ENCODE data around the gene FLOT1. TPM values are rescaled to one million over a fixed set of nuclear protein-coding genes. Genes with fewer than 3 reads are reported as not detected.

FLOT1 gene
- total RNA-seq, 1 experiment from 2014 or later: 110 TPM

DNA sequence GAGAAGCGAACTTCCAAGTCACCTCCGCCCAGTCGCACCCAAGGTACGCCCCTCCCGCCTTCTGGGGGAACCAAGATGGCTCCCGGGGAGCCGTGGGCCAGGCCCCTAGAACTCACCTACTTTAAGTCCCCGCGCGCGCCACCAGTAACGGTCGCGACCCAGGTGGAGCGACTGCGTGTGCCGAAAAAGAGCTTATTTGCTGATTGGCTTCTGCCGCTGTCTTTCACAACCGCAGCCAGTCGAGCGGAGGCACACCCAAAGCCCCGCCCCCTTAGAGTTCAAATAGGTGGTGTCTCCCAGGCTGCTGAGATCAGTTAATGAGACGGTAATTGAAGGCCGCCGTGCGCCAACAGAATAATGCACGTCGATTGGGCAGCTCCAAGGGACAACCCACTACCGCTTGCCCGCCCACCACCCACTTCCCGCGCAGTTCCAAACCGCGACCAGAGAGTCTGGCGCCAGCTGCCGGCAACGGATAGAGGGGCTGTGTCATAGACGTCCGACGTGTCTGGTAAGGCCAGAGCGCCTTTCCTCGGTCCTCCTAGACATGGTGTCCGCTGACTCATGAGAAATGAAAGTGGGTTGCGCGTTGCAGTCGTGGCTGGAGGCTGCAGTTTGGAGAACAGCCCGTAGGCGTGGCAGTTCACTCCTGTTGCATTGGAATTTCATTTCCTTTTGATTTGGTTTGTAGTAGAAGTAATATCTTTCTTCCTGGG is 25.2 kb downstream of the FLOT1 start, which contains the start of gene MDC1 (continued):
- TF ChIP-seq, protein P1, sequence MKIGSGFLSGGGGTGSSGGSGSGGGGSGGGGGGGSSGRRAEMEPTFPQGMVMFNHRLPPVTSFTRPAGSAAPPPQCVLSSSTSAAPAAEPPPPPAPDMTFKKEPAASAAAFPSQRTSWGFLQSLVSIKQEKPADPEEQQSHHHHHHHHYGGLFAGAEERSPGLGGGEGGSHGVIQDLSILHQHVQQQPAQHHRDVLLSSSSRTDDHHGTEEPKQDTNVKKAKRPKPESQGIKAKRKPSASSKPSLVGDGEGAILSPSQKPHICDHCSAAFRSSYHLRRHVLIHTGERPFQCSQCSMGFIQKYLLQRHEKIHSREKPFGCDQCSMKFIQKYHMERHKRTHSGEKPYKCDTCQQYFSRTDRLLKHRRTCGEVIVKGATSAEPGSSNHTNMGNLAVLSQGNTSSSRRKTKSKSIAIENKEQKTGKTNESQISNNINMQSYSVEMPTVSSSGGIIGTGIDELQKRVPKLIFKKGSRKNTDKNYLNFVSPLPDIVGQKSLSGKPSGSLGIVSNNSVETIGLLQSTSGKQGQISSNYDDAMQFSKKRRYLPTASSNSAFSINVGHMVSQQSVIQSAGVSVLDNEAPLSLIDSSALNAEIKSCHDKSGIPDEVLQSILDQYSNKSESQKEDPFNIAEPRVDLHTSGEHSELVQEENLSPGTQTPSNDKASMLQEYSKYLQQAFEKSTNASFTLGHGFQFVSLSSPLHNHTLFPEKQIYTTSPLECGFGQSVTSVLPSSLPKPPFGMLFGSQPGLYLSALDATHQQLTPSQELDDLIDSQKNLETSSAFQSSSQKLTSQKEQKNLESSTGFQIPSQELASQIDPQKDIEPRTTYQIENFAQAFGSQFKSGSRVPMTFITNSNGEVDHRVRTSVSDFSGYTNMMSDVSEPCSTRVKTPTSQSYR (CRISPR knock-in tag; IDR thresholded peaks at IDR 0.05): peak; percentile 81
- TF ChIP-seq CREB1 (CRISPR knock-in tag; IDR thresholded peaks at IDR 0.05) (peak; percentile 60; the same call in 1 of the 2 replicates), ZNF423 (CRISPR knock-in tag; IDR thresholded peaks at IDR 0.05) (0 out of 2 replicates have a peak, but pooled peaks have one; percentile 10), NFE2L1 (CRISPR knock-in tag; IDR thresholded peaks at IDR 0.05) (peak; percentile 99), NFATC4 (CRISPR knock-in tag; IDR thresholded peaks at IDR 0.05) (no peak), SMAD4 (CRISPR knock-in tag; IDR thresholded peaks at IDR 0.05) (0 out of 2 replicates have a peak, but pooled peaks have one; percentile 25), NR2C2 (CRISPR knock-in tag; IDR thresholded peaks at IDR 0.05) (no peak; the same call in 1 of the 2 replicates), TEAD1 (CRISPR knock-in tag; IDR thresholded peaks at IDR 0.05) (0 out of 2 replicates have a peak, but pooled peaks have one; percentile 33), ZNF317 (CRISPR knock-in tag; IDR thresholded peaks at IDR 0.05; ENCODE audit: borderline replicate concordance, low read depth) (no peak), MYBL2 (CRISPR knock-in tag; IDR thresholded peaks at IDR 0.05) (peak; percentile 99), GABPB1 (CRISPR knock-in tag; IDR thresholded peaks at IDR 0.05) (peak; percentile 93), FOXP1 (CRISPR knock-in tag; IDR thresholded peaks at IDR 0.05; ENCODE audit: borderline replicate concordance) (peak; percentile 87), ZNF232 (CRISPR knock-in tag; IDR thresholded peaks at IDR 0.05) (peak; percentile 73; the same call in 1 of the 2 replicates)
- TF ChIP-seq, protein P2, sequence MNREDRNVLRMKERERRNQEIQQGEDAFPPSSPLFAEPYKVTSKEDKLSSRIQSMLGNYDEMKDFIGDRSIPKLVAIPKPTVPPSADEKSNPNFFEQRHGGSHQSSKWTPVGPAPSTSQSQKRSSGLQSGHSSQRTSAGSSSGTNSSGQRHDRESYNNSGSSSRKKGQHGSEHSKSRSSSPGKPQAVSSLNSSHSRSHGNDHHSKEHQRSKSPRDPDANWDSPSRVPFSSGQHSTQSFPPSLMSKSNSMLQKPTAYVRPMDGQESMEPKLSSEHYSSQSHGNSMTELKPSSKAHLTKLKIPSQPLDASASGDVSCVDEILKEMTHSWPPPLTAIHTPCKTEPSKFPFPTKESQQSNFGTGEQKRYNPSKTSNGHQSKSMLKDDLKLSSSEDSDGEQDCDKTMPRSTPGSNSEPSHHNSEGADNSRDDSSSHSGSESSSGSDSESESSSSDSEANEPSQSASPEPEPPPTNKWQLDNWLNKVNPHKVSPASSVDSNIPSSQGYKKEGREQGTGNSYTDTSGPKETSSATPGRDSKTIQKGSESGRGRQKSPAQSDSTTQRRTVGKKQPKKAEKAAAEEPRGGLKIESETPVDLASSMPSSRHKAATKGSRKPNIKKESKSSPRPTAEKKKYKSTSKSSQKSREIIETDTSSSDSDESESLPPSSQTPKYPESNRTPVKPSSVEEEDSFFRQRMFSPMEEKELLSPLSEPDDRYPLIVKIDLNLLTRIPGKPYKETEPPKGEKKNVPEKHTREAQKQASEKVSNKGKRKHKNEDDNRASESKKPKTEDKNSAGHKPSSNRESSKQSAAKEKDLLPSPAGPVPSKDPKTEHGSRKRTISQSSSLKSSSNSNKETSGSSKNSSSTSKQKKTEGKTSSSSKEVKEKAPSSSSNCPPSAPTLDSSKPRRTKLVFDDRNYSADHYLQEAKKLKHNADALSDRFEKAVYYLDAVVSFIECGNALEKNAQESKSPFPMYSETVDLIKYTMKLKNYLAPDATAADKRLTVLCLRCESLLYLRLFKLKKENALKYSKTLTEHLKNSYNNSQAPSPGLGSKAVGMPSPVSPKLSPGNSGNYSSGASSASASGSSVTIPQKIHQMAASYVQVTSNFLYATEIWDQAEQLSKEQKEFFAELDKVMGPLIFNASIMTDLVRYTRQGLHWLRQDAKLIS (CRISPR knock-in tag; IDR thresholded peaks at IDR 0.05; ENCODE audit: borderline replicate concordance): peak; percentile 87; the same call in 1 of the 2 replicates
- TF ChIP-seq, protein P3, sequence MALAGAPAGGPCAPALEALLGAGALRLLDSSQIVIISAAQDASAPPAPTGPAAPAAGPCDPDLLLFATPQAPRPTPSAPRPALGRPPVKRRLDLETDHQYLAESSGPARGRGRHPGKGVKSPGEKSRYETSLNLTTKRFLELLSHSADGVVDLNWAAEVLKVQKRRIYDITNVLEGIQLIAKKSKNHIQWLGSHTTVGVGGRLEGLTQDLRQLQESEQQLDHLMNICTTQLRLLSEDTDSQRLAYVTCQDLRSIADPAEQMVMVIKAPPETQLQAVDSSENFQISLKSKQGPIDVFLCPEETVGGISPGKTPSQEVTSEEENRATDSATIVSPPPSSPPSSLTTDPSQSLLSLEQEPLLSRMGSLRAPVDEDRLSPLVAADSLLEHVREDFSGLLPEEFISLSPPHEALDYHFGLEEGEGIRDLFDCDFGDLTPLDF (CRISPR knock-in tag; IDR thresholded peaks at IDR 0.05): peak; percentile 85; the same call in 1 of the 2 replicates
- TF ChIP-seq, protein P4, sequence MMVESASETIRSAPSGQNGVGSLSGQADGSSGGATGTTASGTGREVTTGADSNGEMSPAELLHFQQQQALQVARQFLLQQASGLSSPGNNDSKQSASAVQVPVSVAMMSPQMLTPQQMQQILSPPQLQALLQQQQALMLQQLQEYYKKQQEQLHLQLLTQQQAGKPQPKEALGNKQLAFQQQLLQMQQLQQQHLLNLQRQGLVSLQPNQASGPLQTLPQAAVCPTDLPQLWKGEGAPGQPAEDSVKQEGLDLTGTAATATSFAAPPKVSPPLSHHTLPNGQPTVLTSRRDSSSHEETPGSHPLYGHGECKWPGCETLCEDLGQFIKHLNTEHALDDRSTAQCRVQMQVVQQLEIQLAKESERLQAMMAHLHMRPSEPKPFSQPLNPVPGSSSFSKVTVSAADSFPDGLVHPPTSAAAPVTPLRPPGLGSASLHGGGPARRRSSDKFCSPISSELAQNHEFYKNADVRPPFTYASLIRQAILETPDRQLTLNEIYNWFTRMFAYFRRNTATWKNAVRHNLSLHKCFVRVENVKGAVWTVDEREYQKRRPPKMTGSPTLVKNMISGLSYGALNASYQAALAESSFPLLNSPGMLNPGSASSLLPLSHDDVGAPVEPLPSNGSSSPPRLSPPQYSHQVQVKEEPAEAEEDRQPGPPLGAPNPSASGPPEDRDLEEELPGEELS (CRISPR knock-in tag; IDR thresholded peaks at IDR 0.05): peak; percentile 56; the same call in 1 of the 2 replicates
- TF ChIP-seq, protein P5, sequence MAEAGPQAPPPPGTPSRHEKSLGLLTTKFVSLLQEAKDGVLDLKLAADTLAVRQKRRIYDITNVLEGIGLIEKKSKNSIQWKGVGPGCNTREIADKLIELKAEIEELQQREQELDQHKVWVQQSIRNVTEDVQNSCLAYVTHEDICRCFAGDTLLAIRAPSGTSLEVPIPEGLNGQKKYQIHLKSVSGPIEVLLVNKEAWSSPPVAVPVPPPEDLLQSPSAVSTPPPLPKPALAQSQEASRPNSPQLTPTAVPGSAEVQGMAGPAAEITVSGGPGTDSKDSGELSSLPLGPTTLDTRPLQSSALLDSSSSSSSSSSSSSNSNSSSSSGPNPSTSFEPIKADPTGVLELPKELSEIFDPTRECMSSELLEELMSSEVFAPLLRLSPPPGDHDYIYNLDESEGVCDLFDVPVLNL (CRISPR knock-in tag; IDR thresholded peaks at IDR 0.05; ENCODE audit: borderline replicate concordance, low read depth): peak; percentile 90
- TF ChIP-seq, protein P6, sequence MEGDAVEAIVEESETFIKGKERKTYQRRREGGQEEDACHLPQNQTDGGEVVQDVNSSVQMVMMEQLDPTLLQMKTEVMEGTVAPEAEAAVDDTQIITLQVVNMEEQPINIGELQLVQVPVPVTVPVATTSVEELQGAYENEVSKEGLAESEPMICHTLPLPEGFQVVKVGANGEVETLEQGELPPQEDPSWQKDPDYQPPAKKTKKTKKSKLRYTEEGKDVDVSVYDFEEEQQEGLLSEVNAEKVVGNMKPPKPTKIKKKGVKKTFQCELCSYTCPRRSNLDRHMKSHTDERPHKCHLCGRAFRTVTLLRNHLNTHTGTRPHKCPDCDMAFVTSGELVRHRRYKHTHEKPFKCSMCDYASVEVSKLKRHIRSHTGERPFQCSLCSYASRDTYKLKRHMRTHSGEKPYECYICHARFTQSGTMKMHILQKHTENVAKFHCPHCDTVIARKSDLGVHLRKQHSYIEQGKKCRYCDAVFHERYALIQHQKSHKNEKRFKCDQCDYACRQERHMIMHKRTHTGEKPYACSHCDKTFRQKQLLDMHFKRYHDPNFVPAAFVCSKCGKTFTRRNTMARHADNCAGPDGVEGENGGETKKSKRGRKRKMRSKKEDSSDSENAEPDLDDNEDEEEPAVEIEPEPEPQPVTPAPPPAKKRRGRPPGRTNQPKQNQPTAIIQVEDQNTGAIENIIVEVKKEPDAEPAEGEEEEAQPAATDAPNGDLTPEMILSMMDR (IDR thresholded peaks at IDR 0.05): no peak
- TF ChIP-seq, protein P7, sequence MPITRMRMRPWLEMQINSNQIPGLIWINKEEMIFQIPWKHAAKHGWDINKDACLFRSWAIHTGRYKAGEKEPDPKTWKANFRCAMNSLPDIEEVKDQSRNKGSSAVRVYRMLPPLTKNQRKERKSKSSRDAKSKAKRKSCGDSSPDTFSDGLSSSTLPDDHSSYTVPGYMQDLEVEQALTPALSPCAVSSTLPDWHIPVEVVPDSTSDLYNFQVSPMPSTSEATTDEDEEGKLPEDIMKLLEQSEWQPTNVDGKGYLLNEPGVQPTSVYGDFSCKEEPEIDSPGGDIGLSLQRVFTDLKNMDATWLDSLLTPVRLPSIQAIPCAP (CRISPR knock-in tag; IDR thresholded peaks at IDR 0.05): peak; percentile 81; the same call in 1 of the 2 replicates
- TF ChIP-seq, protein P8, sequence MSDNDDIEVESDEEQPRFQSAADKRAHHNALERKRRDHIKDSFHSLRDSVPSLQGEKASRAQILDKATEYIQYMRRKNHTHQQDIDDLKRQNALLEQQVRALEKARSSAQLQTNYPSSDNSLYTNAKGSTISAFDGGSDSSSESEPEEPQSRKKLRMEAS (CRISPR knock-in tag; IDR thresholded peaks at IDR 0.05): peak; percentile 81
- TF ChIP-seq, protein P9, sequence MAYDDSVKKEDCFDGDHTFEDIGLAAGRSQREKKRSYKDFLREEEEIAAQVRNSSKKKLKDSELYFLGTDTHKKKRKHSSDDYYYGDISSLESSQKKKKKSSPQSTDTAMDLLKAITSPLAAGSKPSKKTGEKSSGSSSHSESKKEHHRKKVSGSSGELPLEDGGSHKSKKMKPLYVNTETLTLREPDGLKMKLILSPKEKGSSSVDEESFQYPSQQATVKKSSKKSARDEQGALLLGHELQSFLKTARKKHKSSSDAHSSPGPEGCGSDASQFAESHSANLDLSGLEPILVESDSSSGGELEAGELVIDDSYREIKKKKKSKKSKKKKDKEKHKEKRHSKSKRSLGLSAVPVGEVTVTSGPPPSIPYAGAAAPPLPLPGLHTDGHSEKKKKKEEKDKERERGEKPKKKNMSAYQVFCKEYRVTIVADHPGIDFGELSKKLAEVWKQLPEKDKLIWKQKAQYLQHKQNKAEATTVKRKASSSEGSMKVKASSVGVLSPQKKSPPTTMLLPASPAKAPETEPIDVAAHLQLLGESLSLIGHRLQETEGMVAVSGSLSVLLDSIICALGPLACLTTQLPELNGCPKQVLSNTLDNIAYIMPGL (CRISPR knock-in tag; IDR thresholded peaks at IDR 0.05): peak; percentile 28; the same call in 1 of the 2 replicates

Measured in WTC11 (cell line).